PC-3 (cell line): ENCODE results near the gene ILRUN. TPM values are rescaled to one million over a fixed set of nuclear protein-coding genes. Genes with fewer than 3 reads are reported as not detected.
A peak's percentile ranks its signal among the peaks of the same experiment; 100 is the strongest.

ENCODE experiments used
- ATAC-seq: fragments of 200-7000 bp; cut with Tn5 transposase; 2 replicates; pipeline ENCODE4 v1.9.1; 2020; ENCODE audit warnings: mild to moderate bottlenecking, moderate library complexity
- BruUV-seq: library from RNA; stranded (reverse); fragments of 400-500 nt; replicated peaks from 2 replicates; lab custom pipeline; 2021; lab: Mats Ljungman, UMichigan
- CTCF ChIA-PET: fragments of 300-600 bp; sonication (Branson Sonifier 250); formaldehyde crosslinking; loops from one replicate; lab custom pipeline; 2022; ENCODE audit warnings: antibody characterized with exemption; lab: Charles Lee
- POLR2A ChIA-PET: fragments of 300-600 bp; sonication (Branson Sonifier 250); formaldehyde crosslinking; loops from one replicate; lab custom pipeline; 2022; ENCODE audit warnings: antibody characterized with exemption; ENCODE audit not compliant: unreplicated experiment; lab: Charles Lee
- DNase-seq: peaks from one replicate; pipeline ENCODE4 v3.0.0-alpha.2; 2015
- H2AFZ ChIP-seq: fragments of 300-600 bp; sonication (generic); 2 replicates; pipeline ENCODE4 v1.6.0; 2016; ENCODE audit warnings: antibody characterized with exemption, low read length
- H3F3A ChIP-seq: fragments of 300-600 bp; sonication (generic); one replicate; pipeline ENCODE4 v1.6.0; 2017; ENCODE audit warnings: antibody characterized with exemption, low read length, control low read depth, mild to moderate bottlenecking; ENCODE audit not compliant: unreplicated experiment
- H3K27ac ChIP-seq: fragments of 300-600 bp; sonication (generic); 2 replicates; pipeline ENCODE4 v1.5.1; 2016; ENCODE audit warnings: mild to moderate bottlenecking, low read length
- H3K27me3 ChIP-seq: fragments of 300-600 bp; sonication (generic); 2 replicates; pipeline ENCODE4 v1.6.1; 2016; ENCODE audit warnings: low read length, mixed read lengths
- H3K36me3 ChIP-seq: fragments of 300-600 bp; sonication (generic); 2 replicates; pipeline ENCODE4 v1.6.1; 2016; ENCODE audit warnings: low read depth, mixed run types, low read length, mixed read lengths
- H3K4me1 ChIP-seq: fragments of 300-600 bp; sonication (generic); 2 replicates; pipeline ENCODE4 v1.5.1; 2016; ENCODE audit warnings: low read length; ENCODE audit not compliant: insufficient read depth
- H3K4me2 ChIP-seq: fragments of 300-600 bp; sonication (generic); 2 replicates; pipeline ENCODE4 v1.6.0; 2016; ENCODE audit warnings: low read length
- H3K4me3 ChIP-seq: fragments of 300-600 bp; sonication (generic); 2 replicates; pipeline ENCODE4 v1.5.1; 2016; ENCODE audit warnings: mild to moderate bottlenecking, low read length, mixed read lengths
- H3K79me2 ChIP-seq: fragments of 300-600 bp; sonication (generic); 2 replicates; pipeline ENCODE4 v1.6.1; 2017; ENCODE audit warnings: low read length, mixed read lengths
- H3K9ac ChIP-seq: fragments of 300-600 bp; sonication (generic); 2 replicates; pipeline ENCODE4 v1.6.0; 2016; ENCODE audit warnings: mild to moderate bottlenecking, low read length
- H3K9me2 ChIP-seq: fragments of 300-600 bp; sonication (generic); replicated peaks from 2 replicates; pipeline ENCODE4 v1.6.1; 2016; ENCODE audit warnings: mixed run types, low read length, mixed read lengths
- H3K9me3 ChIP-seq: fragments of 300-600 bp; sonication (generic); 2 replicates; pipeline ENCODE4 v1.6.1; 2016; ENCODE audit warnings: low read length, mixed read lengths
- H4K20me1 ChIP-seq: fragments of 300-600 bp; sonication (generic); 2 replicates; pipeline ENCODE4 v1.6.1; 2016; ENCODE audit warnings: low read length, mixed read lengths
- EZH2 ChIP-seq: fragments of 300-600 bp; sonication (generic); IDR thresholded peaks from one replicate; pipeline ENCODE4 v1.6.1; 2017; ENCODE audit warnings: antibody characterized with exemption, mild to moderate bottlenecking, low read length; ENCODE audit not compliant: unreplicated experiment
- EZH2phosphoT487 ChIP-seq: fragments of 300-600 bp; sonication (generic); IDR thresholded peaks from 2 replicates; pipeline ENCODE4 v1.6.1; 2018; ENCODE audit warnings: mild to moderate bottlenecking, antibody characterized with exemption, low read length, borderline replicate concordance
- intact Hi-C: fragments of 100-400 bp; cut with micrococcal nuclease; formaldehyde crosslinking; loops from 2 replicates; pipeline ENCODE4 v1.9.0; 2023
- total RNA-seq: library from RNA; depleted of rRNA; stranded (reverse); fragments of >200 nt; gene quantifications from 2 replicates; pipeline ENCODE4 v1.2.3, GENCODE V29; 2014
- TF ChIP-seq, protein P1 (sequence below): fragments of 300-600 bp; sonication (generic); conservative IDR thresholded peaks from 2 replicates; pipeline ENCODE4 v1.5.1; 2017; ENCODE audit warnings: antibody characterized with exemption, low read depth, mild to moderate bottlenecking, low read length

Gene ILRUN
- total RNA-seq, 1 experiment from 2014 or later = 54.8 TPM

DNA sequence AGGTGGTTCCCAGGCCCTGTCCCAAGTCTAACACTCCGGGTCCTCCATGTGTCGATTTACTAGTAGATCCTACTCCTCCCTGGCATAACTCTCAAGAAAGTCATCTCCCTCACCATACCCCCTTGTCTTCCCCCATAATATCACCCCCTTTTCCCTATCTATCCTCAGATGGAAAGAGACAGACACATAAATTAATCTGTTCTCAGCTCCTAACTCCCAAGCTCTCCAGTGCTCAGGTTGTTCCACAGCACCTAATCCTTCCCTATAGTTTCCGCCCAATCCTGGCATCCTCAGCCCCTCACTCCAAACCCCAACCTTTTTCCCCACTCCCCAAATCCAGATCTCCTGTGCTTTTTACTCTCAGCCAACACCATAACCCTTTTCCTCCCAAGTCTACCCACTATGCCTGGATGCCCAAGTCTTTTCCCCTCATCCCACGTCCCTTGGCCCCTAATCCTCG lies 808 bp downstream of the ILRUN start:
- Histone ChIP-seq H3K9ac (peak overlapping the region; percentile 89), H2AFZ (peak overlapping the region; percentile 82), H3K27ac (no peak overlapping the region), H3K9me2 (no peaks in the 10 kb centered on the region), H3K4me1 (peaks cover 21% of the 10 kb centered on the region), H3K4me3 (peak overlapping the region; percentile 87), H3K4me2 (peak overlapping the region; percentile 96), H3K9me3 (no peaks in the 10 kb centered on the region), H3K79me2 (peaks cover 58% of the 10 kb centered on the region), H3K27me3 (no peaks in the 10 kb centered on the region), H4K20me1 (0 out of 2 replicates have a peak, but pooled peaks cover 8% of the 10 kb centered on the region), H3F3A (no peaks in the 10 kb centered on the region), H3K36me3 (0 out of 2 replicates have a peak, but pooled peaks cover 3% of the 10 kb centered on the region)
- ChIA-PET CTCF (no interaction called here), POLR2A (interaction anchor here (0.5 to 1.2 kb wide), 2 partner anchors 39 to 85 kb away, joined by 3 to 4 read pairs; no protein-coding TSS in a partner anchor)
- peak; percentile 4 for ATAC-seq
- no peak for DNase-seq
- BruUV-seq = no TSS peak
- no peak for TF ChIP-seq EZH2
- TF ChIP-seq, protein P1, sequence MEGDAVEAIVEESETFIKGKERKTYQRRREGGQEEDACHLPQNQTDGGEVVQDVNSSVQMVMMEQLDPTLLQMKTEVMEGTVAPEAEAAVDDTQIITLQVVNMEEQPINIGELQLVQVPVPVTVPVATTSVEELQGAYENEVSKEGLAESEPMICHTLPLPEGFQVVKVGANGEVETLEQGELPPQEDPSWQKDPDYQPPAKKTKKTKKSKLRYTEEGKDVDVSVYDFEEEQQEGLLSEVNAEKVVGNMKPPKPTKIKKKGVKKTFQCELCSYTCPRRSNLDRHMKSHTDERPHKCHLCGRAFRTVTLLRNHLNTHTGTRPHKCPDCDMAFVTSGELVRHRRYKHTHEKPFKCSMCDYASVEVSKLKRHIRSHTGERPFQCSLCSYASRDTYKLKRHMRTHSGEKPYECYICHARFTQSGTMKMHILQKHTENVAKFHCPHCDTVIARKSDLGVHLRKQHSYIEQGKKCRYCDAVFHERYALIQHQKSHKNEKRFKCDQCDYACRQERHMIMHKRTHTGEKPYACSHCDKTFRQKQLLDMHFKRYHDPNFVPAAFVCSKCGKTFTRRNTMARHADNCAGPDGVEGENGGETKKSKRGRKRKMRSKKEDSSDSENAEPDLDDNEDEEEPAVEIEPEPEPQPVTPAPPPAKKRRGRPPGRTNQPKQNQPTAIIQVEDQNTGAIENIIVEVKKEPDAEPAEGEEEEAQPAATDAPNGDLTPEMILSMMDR = no peak
- no peak for TF ChIP-seq EZH2phosphoT487
- intact Hi-C loops = no loop called here

DNA sequence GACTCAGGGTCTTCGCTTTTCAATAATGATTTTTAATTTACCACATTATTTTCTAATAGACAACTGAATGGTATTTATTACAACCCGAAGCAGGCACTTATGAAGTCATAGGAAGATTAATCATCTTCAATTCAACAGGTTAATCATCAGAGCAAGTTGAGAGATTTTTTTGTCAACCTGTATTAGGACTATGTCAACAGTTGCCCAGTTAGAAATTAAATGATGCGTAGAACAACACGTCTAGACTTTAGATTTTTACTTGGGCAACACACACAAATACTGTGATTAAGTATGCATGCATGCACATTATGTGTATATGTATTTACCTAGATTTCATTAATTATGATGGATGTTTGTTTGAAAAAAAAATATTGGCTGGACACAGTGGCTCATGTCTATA lies 4.3 kb downstream of the ILRUN start:
- intact Hi-C loops = no loop called here
- no peak for ATAC-seq
- no TSS peak for BruUV-seq
- Histone ChIP-seq H3K27me3 (no peaks in the 10 kb centered on the region), H3K4me1 (peaks cover 21% of the 10 kb centered on the region), H3K9me2 (no peaks in the 10 kb centered on the region), H4K20me1 (0 out of 2 replicates have a peak, but pooled peaks cover 11% of the 10 kb centered on the region), H3K9me3 (no peaks in the 10 kb centered on the region), H2AFZ (no peak overlapping the region), H3F3A (no peaks in the 10 kb centered on the region), H3K27ac (no peak overlapping the region), H3K9ac (no peak overlapping the region), H3K4me2 (no peak overlapping the region), H3K36me3 (0 out of 2 replicates have a peak, but pooled peaks cover 3% of the 10 kb centered on the region), H3K79me2 (peaks cover 89% of the 10 kb centered on the region), H3K4me3 (no peak overlapping the region)
- no peak for DNase-seq
- POLR2A ChIA-PET = no interaction called here
- no peak for TF ChIP-seq EZH2
- TF ChIP-seq, protein P1 = no peak
- TF ChIP-seq EZH2phosphoT487 = no peak
- CTCF ChIA-PET = no interaction called here

DNA sequence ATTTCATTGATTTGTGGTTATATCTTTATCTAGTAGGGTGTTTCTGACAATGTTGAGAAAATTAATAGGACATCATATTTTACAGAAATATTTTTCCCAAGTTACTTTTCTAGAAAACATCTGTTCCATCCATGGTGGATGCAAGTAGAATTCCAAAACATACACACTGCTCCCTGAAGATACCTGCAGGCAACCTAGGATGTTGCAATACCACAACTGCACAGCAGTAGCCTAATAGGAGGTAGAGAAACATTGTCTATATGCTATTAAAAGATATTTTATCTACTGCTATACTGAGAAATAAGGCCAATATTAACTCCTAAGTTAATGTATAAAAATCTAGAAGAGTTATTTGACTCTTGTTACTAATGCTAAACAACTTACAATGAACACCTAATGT lies 6.8 kb downstream of the ILRUN start:
- ChIA-PET CTCF (no interaction called here), POLR2A (no interaction called here)
- no peak for TF ChIP-seq EZH2
- Histone ChIP-seq H3K4me2 (no peak overlapping the region), H3K36me3 (0 out of 2 replicates have a peak, but pooled peaks cover 3% of the 10 kb centered on the region), H3K27ac (no peak overlapping the region), H3K9ac (no peak overlapping the region), H2AFZ (no peak overlapping the region), H3K79me2 (peaks cover 95% of the 10 kb centered on the region), H3K9me3 (no peaks in the 10 kb centered on the region), H3K9me2 (no peaks in the 10 kb centered on the region), H3F3A (no peaks in the 10 kb centered on the region), H3K27me3 (no peaks in the 10 kb centered on the region), H4K20me1 (0 out of 2 replicates have a peak, but pooled peaks cover 11% of the 10 kb centered on the region), H3K4me3 (no peak overlapping the region), H3K4me1 (peaks cover 10% of the 10 kb centered on the region)
- DNase-seq = no peak
- ATAC-seq = no peak
- intact Hi-C loops = no loop called here
- BruUV-seq = no TSS peak
